Brain microvascular endothelial cell (primary cell): Measurements from ENCODE around the gene ADAM11.
A peak's percentile ranks its signal among the peaks of the same experiment; 100 is the strongest.

ENCODE experiments used
- DNase-seq: peaks from one replicate; pipeline ENCODE4 v3.0.0-alpha.2; 2020
- H3K27ac ChIP-seq: fragments of 250-450 bp; sonication (Bioruptor Pico); 2 replicates; pipeline ENCODE4 v1.5.1; 2020; ENCODE audit warnings: mild to moderate bottlenecking, moderate library complexity
- H3K27me3 ChIP-seq: fragments of 250-450 bp; sonication (Bioruptor Pico); replicated peaks from 2 replicates; pipeline ENCODE4 v1.5.1; 2020; ENCODE audit warnings: mild to moderate bottlenecking
- H3K36me3 ChIP-seq: fragments of 250-450 bp; sonication (Bioruptor Pico); replicated peaks from 2 replicates; pipeline ENCODE4 v1.5.1; 2020; ENCODE audit warnings: mild to moderate bottlenecking
- H3K4me3 ChIP-seq: 2 replicates; pipeline ENCODE4 v1.5.1; 2011; ENCODE audit warnings: low read depth, mild to moderate bottlenecking, control low read depth, low read length, moderate library complexity
- in situ Hi-C: cut with HindIII; loops from 2 replicates; pipeline ENCODE4 v1.10.0; 2017; ENCODE audit warnings: low sequenced_read_pairs, low pct_ligation_motif_present
- TF ChIP-seq, protein P1 (sequence below): IDR thresholded peaks from 2 replicates; pipeline ENCODE4 v1.5.1; 2011; ENCODE audit warnings: low read depth, mild to moderate bottlenecking, moderate library complexity, low read length, control low read depth, inconsistent platforms; ENCODE audit errors: missing control alignments

Gene ADAM11

DNA sequence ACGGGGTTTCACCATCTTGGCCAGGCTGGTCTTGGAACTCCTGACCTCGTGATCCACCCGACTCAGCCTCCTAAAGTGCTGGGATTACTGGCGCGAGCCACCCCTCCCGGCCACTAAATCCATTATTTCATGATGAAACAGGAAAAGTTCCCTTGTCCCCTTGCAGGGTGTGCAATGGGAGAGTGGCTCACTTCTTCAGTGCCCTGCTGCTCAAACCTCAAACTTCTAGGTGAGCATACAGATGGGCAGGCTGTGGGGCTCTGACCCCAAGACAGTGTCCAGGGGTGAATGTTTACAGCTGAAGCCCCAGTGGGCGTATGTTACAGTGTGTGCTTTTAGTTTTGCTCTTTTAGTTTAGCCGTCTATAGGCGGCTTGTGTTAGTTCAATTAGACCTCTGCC is 36.6 kb downstream of the ADAM11 start:
- no peaks in the 10 kb centered on the region for H3K27me3 ChIP-seq
- DNase-seq: no peak
- H3K27ac ChIP-seq: peak overlapping the region; percentile 90
- TF ChIP-seq, protein P1, sequence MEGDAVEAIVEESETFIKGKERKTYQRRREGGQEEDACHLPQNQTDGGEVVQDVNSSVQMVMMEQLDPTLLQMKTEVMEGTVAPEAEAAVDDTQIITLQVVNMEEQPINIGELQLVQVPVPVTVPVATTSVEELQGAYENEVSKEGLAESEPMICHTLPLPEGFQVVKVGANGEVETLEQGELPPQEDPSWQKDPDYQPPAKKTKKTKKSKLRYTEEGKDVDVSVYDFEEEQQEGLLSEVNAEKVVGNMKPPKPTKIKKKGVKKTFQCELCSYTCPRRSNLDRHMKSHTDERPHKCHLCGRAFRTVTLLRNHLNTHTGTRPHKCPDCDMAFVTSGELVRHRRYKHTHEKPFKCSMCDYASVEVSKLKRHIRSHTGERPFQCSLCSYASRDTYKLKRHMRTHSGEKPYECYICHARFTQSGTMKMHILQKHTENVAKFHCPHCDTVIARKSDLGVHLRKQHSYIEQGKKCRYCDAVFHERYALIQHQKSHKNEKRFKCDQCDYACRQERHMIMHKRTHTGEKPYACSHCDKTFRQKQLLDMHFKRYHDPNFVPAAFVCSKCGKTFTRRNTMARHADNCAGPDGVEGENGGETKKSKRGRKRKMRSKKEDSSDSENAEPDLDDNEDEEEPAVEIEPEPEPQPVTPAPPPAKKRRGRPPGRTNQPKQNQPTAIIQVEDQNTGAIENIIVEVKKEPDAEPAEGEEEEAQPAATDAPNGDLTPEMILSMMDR: no peak
- in situ Hi-C loops: loop anchor here (25.0 kb wide), 1 partner anchor 92 kb away; the partner anchor contains the start of gene EFTUD2
- H3K4me3 ChIP-seq: peak overlapping the region; percentile 5
- peaks cover 3% of the 10 kb centered on the region for H3K36me3 ChIP-seq

GRCh38 chr17:44795928-44796327 is 37.1 kb downstream of the ADAM11 start:
- no peak overlapping the region for H3K4me3 ChIP-seq
- no peak for DNase-seq
- in situ Hi-C loops: loop anchor here (25.0 kb wide), 1 partner anchor 91 kb away; the partner anchor contains the start of gene EFTUD2
- H3K36me3 ChIP-seq: peaks cover 5% of the 10 kb centered on the region
- TF ChIP-seq, protein P1: peak; percentile 5
- peak overlapping the region; percentile 90 for H3K27ac ChIP-seq
- no peaks in the 10 kb centered on the region for H3K27me3 ChIP-seq

DNA sequence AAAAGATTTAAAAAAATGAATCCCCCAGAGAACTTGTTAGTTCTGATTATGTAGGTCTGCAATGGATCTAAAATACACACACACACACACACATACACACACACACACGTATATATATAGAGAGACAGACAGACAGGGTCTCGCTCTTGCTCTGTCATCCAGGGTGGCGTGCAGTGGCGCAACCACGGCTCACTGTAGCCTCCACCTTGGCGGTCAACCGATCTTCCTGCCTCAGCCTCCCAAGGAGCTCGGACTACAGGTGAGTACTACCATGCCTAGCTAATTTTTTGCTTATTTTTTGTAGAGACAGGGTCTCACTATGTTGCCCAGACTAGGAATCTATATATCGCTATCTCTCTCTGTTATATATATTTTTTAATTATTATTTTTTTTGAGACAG is 37.9 kb downstream of the ADAM11 start:
- TF ChIP-seq, protein P1: no peak
- H3K36me3 ChIP-seq: peaks cover 9% of the 10 kb centered on the region
- H3K27me3 ChIP-seq: no peaks in the 10 kb centered on the region
- no peak overlapping the region for H3K27ac ChIP-seq
- no peak overlapping the region for H3K4me3 ChIP-seq
- DNase-seq: no peak
- in situ Hi-C loops: loop anchor here (25.0 kb wide), 1 partner anchor 91 kb away; the partner anchor contains the start of gene EFTUD2

GRCh38 chr17:44797802-44798201 is 39.0 kb downstream of the ADAM11 start:
- peak; percentile 56 for DNase-seq
- H3K36me3 ChIP-seq: peaks cover 9% of the 10 kb centered on the region
- no peaks in the 10 kb centered on the region for H3K27me3 ChIP-seq
- H3K4me3 ChIP-seq: no peak overlapping the region
- in situ Hi-C loops: loop anchor here (25.0 kb wide), 1 partner anchor 89 kb away; the partner anchor contains the start of gene EFTUD2
- TF ChIP-seq, protein P1: no peak
- H3K27ac ChIP-seq: peak overlapping the region; percentile 72

DNA sequence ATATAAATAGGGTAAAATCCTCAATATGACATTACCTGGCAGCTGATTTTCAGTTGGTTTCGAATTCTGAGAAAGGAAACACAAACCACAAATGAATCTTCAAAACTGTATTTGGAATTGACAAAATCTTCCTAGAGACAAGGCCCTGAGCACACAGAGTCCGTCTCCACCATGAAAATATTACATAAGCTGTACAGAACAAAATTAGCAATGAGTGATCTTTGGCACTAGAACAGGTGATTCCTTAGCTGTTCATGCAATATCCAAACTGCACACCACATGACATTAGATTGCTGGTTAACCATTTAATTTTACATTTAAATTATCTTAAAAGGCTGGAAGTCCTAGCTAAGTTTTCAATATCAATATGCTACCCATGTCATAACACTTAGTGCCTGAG is 39.6 kb downstream of the ADAM11 start:
- no peak for DNase-seq
- no peaks in the 10 kb centered on the region for H3K27me3 ChIP-seq
- H3K27ac ChIP-seq: peak overlapping the region; percentile 72
- TF ChIP-seq, protein P1: no peak
- peaks cover 9% of the 10 kb centered on the region for H3K36me3 ChIP-seq
- in situ Hi-C loops: loop anchor here (25.0 kb wide), 1 partner anchor 89 kb away; the partner anchor contains the start of gene EFTUD2
- H3K4me3 ChIP-seq: no peak overlapping the region

GRCh38 chr17:44801880-44802279 is 43.1 kb downstream of the ADAM11 start:
- in situ Hi-C loops: no loop called here
- Histone ChIP-seq H3K4me3 (no peak overlapping the region), H3K27me3 (no peaks in the 10 kb centered on the region), H3K36me3 (peaks cover 27% of the 10 kb centered on the region), H3K27ac (no peak overlapping the region)
- TF ChIP-seq, protein P1: no peak
- no peak for DNase-seq
